Fibroblast of lung (primary cell): Measurements from ENCODE around the gene PRICKLE1. TPM values are rescaled to one million over a fixed set of nuclear protein-coding genes. Genes with fewer than 3 reads are reported as not detected.

ENCODE experiments used
- DNase-seq, 2 donors: peaks; one replicate each; pipeline versions ENCODE4 v3.0.0 to v3.0.0-alpha.2; 2010; ENCODE audit warnings: low read depth in 2 of 2
- H2AFZ ChIP-seq: 2 replicates; pipeline ENCODE4 v1.5.1; 2012; ENCODE audit warnings: low read length, control low read depth, inconsistent platforms
- H3K27ac ChIP-seq: 2 replicates; pipeline ENCODE4 v1.5.1; 2011; ENCODE audit warnings: low read length, control low read depth; ENCODE audit not compliant: insufficient read depth
- H3K27me3 ChIP-seq: 2 replicates; pipeline ENCODE4 v1.5.1; 2011; ENCODE audit warnings: mild to moderate bottlenecking, low read length; ENCODE audit not compliant: control insufficient read depth, insufficient read depth
- H3K36me3 ChIP-seq: 2 replicates; pipeline ENCODE4 v1.5.1; 2011; ENCODE audit warnings: low read length; ENCODE audit not compliant: control insufficient read depth, insufficient read depth
- H3K4me1 ChIP-seq: 2 replicates; pipeline ENCODE4 v1.5.1; 2011; ENCODE audit warnings: low read length; ENCODE audit not compliant: control insufficient read depth, insufficient read depth; ENCODE audit errors: extremely low read depth
- H3K4me2 ChIP-seq: 2 replicates; pipeline ENCODE4 v1.5.1; 2011; ENCODE audit warnings: low read length, control low read depth; ENCODE audit not compliant: insufficient read depth; ENCODE audit errors: extremely low read depth
- H3K4me3 ChIP-seq, 4 experiments: fragments of 200-600 bp in 1 of 4; sonication (generic) in 1 of 4; replicated peaks in 1 of 4; 2 replicates each; pipeline ENCODE4 v1.5.1; 2011 to 2016; ENCODE audit warnings: low read length in 4 of 4, low read depth in 3 of 4, mild to moderate bottlenecking in 3 of 4, control low read depth in 2 of 4, inconsistent platforms in 1 of 4, mixed read lengths in 1 of 4; ENCODE audit not compliant: insufficient read depth in 1 of 4; ENCODE audit errors: control extremely low read depth in 1 of 4
- H3K79me2 ChIP-seq: 2 replicates; pipeline ENCODE4 v1.5.1; 2012; ENCODE audit warnings: mild to moderate bottlenecking, low read length, inconsistent platforms; ENCODE audit not compliant: control insufficient read depth, insufficient read depth
- H3K9ac ChIP-seq: 2 replicates; pipeline ENCODE4 v1.5.1; 2011; ENCODE audit warnings: mild to moderate bottlenecking, low read length, control low read depth; ENCODE audit not compliant: insufficient read depth
- H3K9me3 ChIP-seq: 2 replicates; pipeline ENCODE4 v1.5.1; 2012; ENCODE audit warnings: low read depth, low read length; ENCODE audit not compliant: control insufficient read depth, insufficient read depth
- H4K20me1 ChIP-seq: 2 replicates; pipeline ENCODE4 v1.5.1; 2011; ENCODE audit warnings: low read length; ENCODE audit not compliant: control insufficient read depth, insufficient read depth; ENCODE audit errors: extremely low read depth
- EZH2 ChIP-seq: IDR thresholded peaks from 2 replicates; pipeline ENCODE4 v1.5.1; 2012; ENCODE audit warnings: low read length, control low read depth, mild to moderate bottlenecking; ENCODE audit errors: missing control alignments
- polyA plus RNA-seq, 2 donors: library from polyadenylated mRNA; depleted of rRNA in 1 of 2; stranded (reverse) in 1 of 2; unstranded in 1 of 2; fragments of >200 nt; gene quantifications; 2 replicates each; pipeline ENCODE4 v1.2.1, GENCODE V29; 2011 to 2012; ENCODE audit warnings: missing spikeins in 1 of 2
- total RNA-seq: library from RNA; depleted of rRNA; stranded (reverse); fragments of >200 nt; gene quantifications from 2 replicates; pipeline ENCODE4 v1.2.1, GENCODE V29; 2014
- TF ChIP-seq, protein P1 (sequence below), 2 donors: IDR thresholded peaks in 1 of 2; conservative IDR thresholded peaks in 1 of 2; 1 replicate in 1 of 2; 2 replicates in 1 of 2; pipeline ENCODE4 v1.5.1; 2011 to 2012; ENCODE audit warnings: low read length in 2 of 2, control low read depth in 1 of 2, inconsistent platforms in 1 of 2, low read depth in 1 of 2, mild to moderate bottlenecking in 1 of 2

Gene PRICKLE1
- total and polyA plus RNA-seq, 2 donors (not counting 1 experiment from before 2014, with no cell fraction given), result 3.4 to 9.6 TPM

DNA sequence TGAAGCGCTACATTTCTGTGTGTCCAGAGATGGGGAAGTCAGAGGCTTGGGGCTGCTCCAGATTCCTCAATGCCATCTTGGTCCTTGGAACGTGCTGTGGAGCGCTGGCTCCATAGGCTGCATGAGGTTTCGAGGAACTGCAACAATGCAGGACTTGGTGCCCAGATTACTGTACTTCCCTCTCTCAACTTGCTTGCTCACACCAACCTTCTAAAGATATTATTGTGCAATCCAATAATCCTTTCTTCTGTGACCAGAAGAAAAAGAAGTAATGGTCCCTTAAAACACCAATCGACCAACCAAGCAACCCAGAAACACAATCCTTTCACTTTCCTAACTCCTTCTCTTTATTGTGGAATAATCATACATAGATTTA is 3.7 kb downstream of the PRICKLE1 start:
- Histone ChIP-seq H3K4me3 (no peak overlapping the region), H3K27ac (no peak overlapping the region), H4K20me1 (no peaks in the 10 kb centered on the region)

GRCh38 chr12:42585154-42585840 is 4.2 kb downstream of the PRICKLE1 start:
- Histone ChIP-seq H4K20me1 (no peaks in the 10 kb centered on the region), H3K4me1 (no peaks in the 10 kb centered on the region), H3K9ac (no peak overlapping the region), H2AFZ (no peak overlapping the region), H3K4me2 (peak overlapping the region; percentile 45), H3K27me3 (no peaks in the 10 kb centered on the region), H3K36me3 (no peaks in the 10 kb centered on the region), H3K4me3 (no peak overlapping the region), H3K9me3 (no peaks in the 10 kb centered on the region), H3K79me2 (no peaks in the 10 kb centered on the region), H3K27ac (no peak overlapping the region)
- peak in 1 of 2 donors; percentile 58 for DNase-seq
- no peak for TF ChIP-seq EZH2
- TF ChIP-seq, protein P1, sequence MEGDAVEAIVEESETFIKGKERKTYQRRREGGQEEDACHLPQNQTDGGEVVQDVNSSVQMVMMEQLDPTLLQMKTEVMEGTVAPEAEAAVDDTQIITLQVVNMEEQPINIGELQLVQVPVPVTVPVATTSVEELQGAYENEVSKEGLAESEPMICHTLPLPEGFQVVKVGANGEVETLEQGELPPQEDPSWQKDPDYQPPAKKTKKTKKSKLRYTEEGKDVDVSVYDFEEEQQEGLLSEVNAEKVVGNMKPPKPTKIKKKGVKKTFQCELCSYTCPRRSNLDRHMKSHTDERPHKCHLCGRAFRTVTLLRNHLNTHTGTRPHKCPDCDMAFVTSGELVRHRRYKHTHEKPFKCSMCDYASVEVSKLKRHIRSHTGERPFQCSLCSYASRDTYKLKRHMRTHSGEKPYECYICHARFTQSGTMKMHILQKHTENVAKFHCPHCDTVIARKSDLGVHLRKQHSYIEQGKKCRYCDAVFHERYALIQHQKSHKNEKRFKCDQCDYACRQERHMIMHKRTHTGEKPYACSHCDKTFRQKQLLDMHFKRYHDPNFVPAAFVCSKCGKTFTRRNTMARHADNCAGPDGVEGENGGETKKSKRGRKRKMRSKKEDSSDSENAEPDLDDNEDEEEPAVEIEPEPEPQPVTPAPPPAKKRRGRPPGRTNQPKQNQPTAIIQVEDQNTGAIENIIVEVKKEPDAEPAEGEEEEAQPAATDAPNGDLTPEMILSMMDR (conservative IDR thresholded peaks at IDR 0.05 in 1 of 2, IDR thresholded peaks at IDR 0.05 in 1 of 2; ENCODE audit: low read depth in 1 of 2, low read length in 2 of 2), result no peak

More for the DNA sequence above, 3.7 kb downstream of the PRICKLE1 start:
- TF ChIP-seq, protein P1 (conservative IDR thresholded peaks at IDR 0.05 in 1 of 2, IDR thresholded peaks at IDR 0.05 in 1 of 2; ENCODE audit: low read depth in 1 of 2, low read length in 2 of 2), result no peak
- TF ChIP-seq EZH2, result no peak
- H3K27me3 ChIP-seq, result peaks cover 3% of the 10 kb centered on the region
- H3K79me2 ChIP-seq, result no peaks in the 10 kb centered on the region
- H2AFZ ChIP-seq, result no peak overlapping the region
- no peak overlapping the region for H3K9ac ChIP-seq
- no peaks in the 10 kb centered on the region for H3K4me1 ChIP-seq
- DNase-seq, result peak in 1 of 2 donors; percentile 48
- H3K9me3 ChIP-seq, result no peaks in the 10 kb centered on the region
- H3K36me3 ChIP-seq, result no peaks in the 10 kb centered on the region
- H3K4me2 ChIP-seq, result peak overlapping the region; percentile 32

DNA sequence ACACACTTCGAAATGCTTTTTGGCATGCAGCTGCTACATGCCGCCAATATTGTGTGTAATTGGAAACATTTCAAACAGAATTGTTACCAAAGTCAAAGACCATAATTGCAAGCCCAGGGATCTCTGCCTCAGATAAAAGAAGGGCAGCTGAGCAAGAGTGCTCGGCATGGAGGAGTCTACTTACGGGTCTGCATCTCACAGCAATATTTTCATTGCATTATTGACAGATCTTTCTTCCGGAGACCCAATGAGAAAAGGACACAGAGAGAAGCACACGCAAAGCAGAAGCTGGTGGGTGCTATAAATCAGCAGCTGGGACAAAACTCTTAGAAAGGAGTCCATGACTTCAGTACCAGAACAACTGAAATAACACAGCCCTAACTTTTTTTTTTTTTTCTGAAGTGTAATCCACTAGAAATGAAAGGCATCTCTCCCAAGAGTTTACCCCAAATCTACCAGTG is 4.9 kb downstream of the PRICKLE1 start:
- Histone ChIP-seq H3K9ac (no peak overlapping the region), H3K79me2 (no peaks in the 10 kb centered on the region), H3K4me3 (no peak overlapping the region), H3K27me3 (no peaks in the 10 kb centered on the region), H3K36me3 (no peaks in the 10 kb centered on the region), H3K9me3 (no peaks in the 10 kb centered on the region), H4K20me1 (no peaks in the 10 kb centered on the region), H3K4me2 (peak overlapping the region; percentile 45), H2AFZ (no peak overlapping the region), H3K4me1 (no peaks in the 10 kb centered on the region), H3K27ac (no peak overlapping the region)
- DNase-seq, result peak; percentile 47 to 59
- TF ChIP-seq EZH2, result no peak
- TF ChIP-seq, protein P1 (conservative IDR thresholded peaks at IDR 0.05 in 1 of 2, IDR thresholded peaks at IDR 0.05 in 1 of 2; ENCODE audit: low read depth in 1 of 2, low read length in 2 of 2), result no peak
